OCI-LY1 (cell line): ENCODE results near the gene MAN1C1.

Experiments used
- H2AFZ ChIP-seq: fragments of 200-600 bp; sonication (generic), shearing (Covaris generic); 2 replicates; pipeline ENCODE4 v1.6.0; 2014; ENCODE audit warnings: antibody characterized with exemption, mild to moderate bottlenecking, low read length
- H3F3A ChIP-seq: fragments of 200-600 bp; sonication (generic), shearing (Covaris generic); 2 replicates; pipeline ENCODE4 v1.6.0; 2014; ENCODE audit warnings: mild to moderate bottlenecking, antibody characterized with exemption, low read length, moderate library complexity; ENCODE audit not compliant: insufficient read depth
- H3K27ac ChIP-seq: fragments of 200-600 bp; sonication (generic); 2 replicates; pipeline ENCODE4 v1.5.1; 2014; ENCODE audit warnings: low read length, mixed run types, mild to moderate bottlenecking, low read depth; ENCODE audit not compliant: poor library complexity, severe bottlenecking
- H3K27me3 ChIP-seq: fragments of 200-600 bp; sonication (generic); 2 replicates; pipeline ENCODE4 v1.6.0; 2014; ENCODE audit warnings: antibody characterized with exemption, mild to moderate bottlenecking, low read length, moderate library complexity; ENCODE audit not compliant: insufficient read depth
- H3K36me3 ChIP-seq: fragments of 200-600 bp; sonication (generic); 2 replicates; pipeline ENCODE4 v1.6.1; 2014; ENCODE audit warnings: mild to moderate bottlenecking, antibody characterized with exemption, low read length, moderate library complexity, mixed read lengths; ENCODE audit not compliant: insufficient read depth
- H3K4me1 ChIP-seq: fragments of 200-600 bp; sonication (generic); 2 replicates; pipeline ENCODE4 v1.5.1; 2014; ENCODE audit warnings: mild to moderate bottlenecking, low read length, moderate library complexity; ENCODE audit not compliant: insufficient read depth, severe bottlenecking
- H3K4me2 ChIP-seq: fragments of 200-600 bp; sonication (generic), shearing (Covaris generic); 2 replicates; pipeline ENCODE4 v1.6.1; 2014; ENCODE audit warnings: low read length
- H3K4me3 ChIP-seq: fragments of 200-600 bp; sonication (generic); 2 replicates; pipeline ENCODE4 v1.5.1; 2014; ENCODE audit warnings: low read length, low read depth, mild to moderate bottlenecking, mixed read lengths; ENCODE audit not compliant: poor library complexity, severe bottlenecking
- H3K79me2 ChIP-seq: fragments of 200-600 bp; shearing (Covaris generic); 2 replicates; pipeline ENCODE4 v1.6.1; 2016; ENCODE audit warnings: mixed run types, low read length, mixed read lengths; ENCODE audit not compliant: insufficient read depth
- H3K9ac ChIP-seq: fragments of 200-600 bp; sonication (generic), shearing (Covaris generic); 2 replicates; pipeline ENCODE4 v1.6.1; 2014; ENCODE audit warnings: mild to moderate bottlenecking, low read length, mixed read lengths
- H3K9me2 ChIP-seq: fragments of 200-600 bp; sonication (generic), shearing (Covaris generic); 2 replicates; pipeline ENCODE4 v1.6.1; 2014; ENCODE audit warnings: low read depth, mild to moderate bottlenecking, low read length, mixed read lengths
- H3K9me3 ChIP-seq: fragments of 200-600 bp; shearing (Covaris generic); 2 replicates; pipeline ENCODE4 v1.6.1; 2014; ENCODE audit warnings: low read length, mixed read lengths
- H4K20me1 ChIP-seq: fragments of 200-600 bp; sonication (generic), shearing (Covaris generic); 2 replicates; pipeline ENCODE4 v1.6.0; 2016; ENCODE audit warnings: mild to moderate bottlenecking, low read length; ENCODE audit not compliant: insufficient read depth
- EZH2 ChIP-seq: fragments of 200-600 bp; sonication (generic), shearing (Covaris generic); IDR thresholded peaks from 2 replicates; pipeline ENCODE4 v1.8.0; 2017; ENCODE audit warnings: borderline replicate concordance, mixed run types, mild to moderate bottlenecking, antibody characterized with exemption, low read length, moderate library complexity, mixed read lengths
- TF ChIP-seq, protein P1 (sequence below): fragments of 200-600 bp; sonication (generic), shearing (Covaris generic); IDR thresholded peaks from 2 replicates; pipeline ENCODE4 v1.5.1; 2017; ENCODE audit warnings: mild to moderate bottlenecking, antibody characterized with exemption, low read length, moderate library complexity, mixed read lengths

Gene MAN1C1

DNA sequence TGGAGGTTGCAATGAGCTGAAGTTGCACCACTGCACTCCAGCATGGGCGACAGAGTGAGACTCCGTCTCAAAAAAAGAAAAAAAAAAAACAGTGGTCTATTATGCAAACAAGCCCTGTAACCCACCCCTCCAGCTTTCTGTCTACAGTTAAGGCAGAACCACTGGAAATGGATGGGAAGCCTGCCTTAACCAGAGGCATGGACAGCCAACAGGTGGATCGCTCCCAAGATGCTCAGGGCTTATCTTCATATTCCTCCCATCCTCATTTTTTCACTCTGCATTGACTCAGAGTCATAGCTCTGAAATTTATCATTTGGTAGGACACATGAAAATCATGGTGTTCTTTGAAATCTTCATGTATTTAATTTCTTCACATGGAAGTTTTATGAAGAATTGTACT, 211.9 kb downstream of the MAN1C1 start:
- Histone ChIP-seq H3K36me3 (peaks cover 68% of the 10 kb centered on the region), H3K27ac (no peak overlapping the region)
- TF ChIP-seq, protein P1, sequence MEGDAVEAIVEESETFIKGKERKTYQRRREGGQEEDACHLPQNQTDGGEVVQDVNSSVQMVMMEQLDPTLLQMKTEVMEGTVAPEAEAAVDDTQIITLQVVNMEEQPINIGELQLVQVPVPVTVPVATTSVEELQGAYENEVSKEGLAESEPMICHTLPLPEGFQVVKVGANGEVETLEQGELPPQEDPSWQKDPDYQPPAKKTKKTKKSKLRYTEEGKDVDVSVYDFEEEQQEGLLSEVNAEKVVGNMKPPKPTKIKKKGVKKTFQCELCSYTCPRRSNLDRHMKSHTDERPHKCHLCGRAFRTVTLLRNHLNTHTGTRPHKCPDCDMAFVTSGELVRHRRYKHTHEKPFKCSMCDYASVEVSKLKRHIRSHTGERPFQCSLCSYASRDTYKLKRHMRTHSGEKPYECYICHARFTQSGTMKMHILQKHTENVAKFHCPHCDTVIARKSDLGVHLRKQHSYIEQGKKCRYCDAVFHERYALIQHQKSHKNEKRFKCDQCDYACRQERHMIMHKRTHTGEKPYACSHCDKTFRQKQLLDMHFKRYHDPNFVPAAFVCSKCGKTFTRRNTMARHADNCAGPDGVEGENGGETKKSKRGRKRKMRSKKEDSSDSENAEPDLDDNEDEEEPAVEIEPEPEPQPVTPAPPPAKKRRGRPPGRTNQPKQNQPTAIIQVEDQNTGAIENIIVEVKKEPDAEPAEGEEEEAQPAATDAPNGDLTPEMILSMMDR = no peak
- no peak for TF ChIP-seq EZH2

GRCh38 chr1:25829046-25829445, 212.5 kb downstream of the MAN1C1 start:
- H3K9me3 ChIP-seq = no peaks in the 10 kb centered on the region
- H3F3A ChIP-seq = no peaks in the 10 kb centered on the region
- TF ChIP-seq, protein P1 = no peak
- TF ChIP-seq EZH2 = no peak
- no peaks in the 10 kb centered on the region for H3K4me1 ChIP-seq
- no peaks in the 10 kb centered on the region for H3K79me2 ChIP-seq
- H3K4me3 ChIP-seq = no peak overlapping the region
- no peak overlapping the region for H3K4me2 ChIP-seq
- H4K20me1 ChIP-seq = no peaks in the 10 kb centered on the region
- H3K27me3 ChIP-seq = no peaks in the 10 kb centered on the region
- no peak overlapping the region for H3K27ac ChIP-seq
- H3K36me3 ChIP-seq = peaks cover 73% of the 10 kb centered on the region
- no peaks in the 10 kb centered on the region for H3K9me2 ChIP-seq
- no peak overlapping the region for H2AFZ ChIP-seq
- H3K9ac ChIP-seq = no peak overlapping the region

More for the DNA sequence above, 211.9 kb downstream of the MAN1C1 start:
- Histone ChIP-seq H3F3A (no peaks in the 10 kb centered on the region), H3K9ac (no peak overlapping the region), H4K20me1 (no peaks in the 10 kb centered on the region), H3K4me3 (no peak overlapping the region), H3K4me2 (no peak overlapping the region), H2AFZ (no peak overlapping the region), H3K9me2 (no peaks in the 10 kb centered on the region), H3K9me3 (no peaks in the 10 kb centered on the region), H3K4me1 (no peaks in the 10 kb centered on the region), H3K27me3 (no peaks in the 10 kb centered on the region), H3K79me2 (no peaks in the 10 kb centered on the region)

DNA sequence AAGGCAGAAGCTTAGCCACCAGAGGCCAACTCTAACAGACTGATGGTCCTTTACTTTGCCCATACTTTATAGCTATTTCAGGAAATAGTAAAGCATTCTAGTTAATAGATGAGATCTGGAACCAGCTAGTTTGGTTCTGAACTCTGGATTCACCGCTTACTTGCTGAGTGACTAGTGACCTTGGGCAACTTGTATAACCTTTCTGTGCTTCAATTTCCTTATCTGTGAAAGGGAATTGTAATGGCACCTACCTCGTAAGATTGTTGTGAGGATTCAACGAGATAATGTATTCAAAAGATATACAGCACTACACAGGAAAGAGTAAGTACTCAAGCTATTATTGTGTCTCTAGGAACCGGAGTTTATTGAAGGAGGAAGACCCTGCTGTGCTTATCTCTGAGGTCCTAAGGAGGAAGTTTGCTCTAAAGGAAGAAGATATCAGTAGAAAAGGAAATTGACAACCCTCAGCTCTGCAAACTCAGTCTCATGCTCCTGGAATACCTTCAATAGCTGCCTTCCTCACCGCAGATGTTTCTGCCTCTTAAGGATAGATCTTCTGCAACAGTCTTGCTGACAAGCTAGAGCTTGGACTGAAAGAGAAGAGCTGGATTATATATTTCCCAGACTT, 215.1 kb downstream of the MAN1C1 start:
- Histone ChIP-seq H4K20me1 (no peaks in the 10 kb centered on the region), H3K27me3 (no peaks in the 10 kb centered on the region), H3K9me3 (no peaks in the 10 kb centered on the region), H3K9ac (no peak overlapping the region), H3K9me2 (no peaks in the 10 kb centered on the region), H2AFZ (no peak overlapping the region), H3K4me2 (no peak overlapping the region), H3K4me3 (no peak overlapping the region), H3F3A (no peaks in the 10 kb centered on the region), H3K4me1 (no peaks in the 10 kb centered on the region), H3K36me3 (peaks cover 89% of the 10 kb centered on the region), H3K79me2 (no peaks in the 10 kb centered on the region), H3K27ac (no peak overlapping the region)
- TF ChIP-seq, protein P1 = no peak
- TF ChIP-seq EZH2 = no peak
